PC-9 (cell line): ENCODE measurements around the gene CST9. TPM values are rescaled to one million over a fixed set of nuclear protein-coding genes. Genes with fewer than 3 reads are reported as not detected.

Experiments
- BruUV-seq: library from RNA; stranded (reverse); fragments of 400-500 nt; replicated peaks from 2 replicates; lab custom pipeline; 2021; lab: Mats Ljungman, UMichigan
- CTCF ChIA-PET: fragments of 300-600 bp; sonication (Branson Sonifier 250); formaldehyde crosslinking; loops from one replicate; lab custom pipeline; 2022; ENCODE audit warnings: antibody characterized with exemption; lab: Charles Lee
- POLR2A ChIA-PET: fragments of 300-600 bp; sonication (Branson Sonifier 250); formaldehyde crosslinking; loops from one replicate; lab custom pipeline; 2022; ENCODE audit warnings: antibody characterized with exemption; ENCODE audit not compliant: unreplicated experiment; lab: Charles Lee
- DNase-seq, 2 experiments: peaks; one replicate each; pipeline versions ENCODE4 v3.0.0 to v3.0.0-alpha.2; 2015 to 2022; ENCODE audit warnings: mixed read lengths in 1 of 2
- H2AFZ ChIP-seq: fragments of 200-600 bp; sonication (generic); 2 replicates; pipeline ENCODE4 v1.8.1; 2017; ENCODE audit warnings: antibody characterized with exemption
- H3F3A ChIP-seq: fragments of 200-600 bp; sonication (generic); 2 replicates; pipeline ENCODE4 v1.8.1; 2017; ENCODE audit warnings: antibody characterized with exemption, mild to moderate bottlenecking, low read depth; ENCODE audit not compliant: insufficient read depth
- H3K27ac ChIP-seq: fragments of 200-600 bp; sonication (generic); 2 replicates; pipeline ENCODE4 v1.6.1; 2016; ENCODE audit warnings: mixed run types
- H3K27me3 ChIP-seq: fragments of 200-600 bp; sonication (generic); 2 replicates; pipeline ENCODE4 v1.6.1; 2016; ENCODE audit warnings: low read depth, mixed run types; ENCODE audit not compliant: insufficient read depth
- H3K36me3 ChIP-seq: fragments of 200-600 bp; sonication (generic); 2 replicates; pipeline ENCODE4 v1.6.1; 2016; ENCODE audit warnings: low read depth, mixed run types
- H3K4me1 ChIP-seq: fragments of 200-600 bp; sonication (generic); replicated peaks from 2 replicates; pipeline ENCODE4 v1.6.1; 2016; ENCODE audit warnings: mixed run types; ENCODE audit not compliant: insufficient read depth
- H3K4me2 ChIP-seq: fragments of 200-600 bp; sonication (generic); 2 replicates; pipeline ENCODE4 v1.6.1; 2017; ENCODE audit warnings: mixed run types
- H3K4me3 ChIP-seq: fragments of 200-600 bp; sonication (generic); 2 replicates; pipeline ENCODE4 v1.6.1; 2016; ENCODE audit warnings: mixed run types
- H3K79me2 ChIP-seq: fragments of 200-600 bp; sonication (generic); 2 replicates; pipeline ENCODE4 v1.6.1; 2017; ENCODE audit warnings: low read depth, mixed run types
- H3K9me2 ChIP-seq: fragments of 200-600 bp; sonication (generic); 2 replicates; pipeline ENCODE4 v1.8.1; 2017; ENCODE audit warnings: mild to moderate bottlenecking; ENCODE audit not compliant: insufficient read depth
- H3K9me3 ChIP-seq: fragments of 200-600 bp; sonication (generic); 2 replicates; pipeline ENCODE4 v1.8.1; 2016; ENCODE audit warnings: low read depth; ENCODE audit not compliant: insufficient read depth
- H4K20me1 ChIP-seq: fragments of 200-600 bp; sonication (generic); 2 replicates; pipeline ENCODE4 v1.8.1; 2017; ENCODE audit not compliant: insufficient read depth
- EZH2 ChIP-seq: fragments of 200-600 bp; sonication (generic); IDR thresholded peaks from 2 replicates; pipeline ENCODE4 v1.8.0; 2017; ENCODE audit warnings: antibody characterized with exemption, low read depth
- intact Hi-C: fragments of 100-400 bp; cut with micrococcal nuclease; formaldehyde crosslinking; loops from one replicate; pipeline ENCODE4 v1.10.0; 2022; ENCODE audit not compliant: unreplicated experiment
- total RNA-seq: library from RNA; stranded (reverse); gene quantifications from 2 replicates; pipeline ENCODE4 v1.2.3, GENCODE V29; 2021
- TF ChIP-seq, protein P1 (sequence below): fragments of 200-600 bp; sonication (generic); conservative IDR thresholded peaks from 2 replicates; pipeline ENCODE4 v1.6.1; 2017; ENCODE audit warnings: mixed run types, antibody characterized with exemption, mild to moderate bottlenecking, moderate library complexity

Gene CST9
- total RNA-seq, 1 experiment from 2014 or later: not detected

DNA sequence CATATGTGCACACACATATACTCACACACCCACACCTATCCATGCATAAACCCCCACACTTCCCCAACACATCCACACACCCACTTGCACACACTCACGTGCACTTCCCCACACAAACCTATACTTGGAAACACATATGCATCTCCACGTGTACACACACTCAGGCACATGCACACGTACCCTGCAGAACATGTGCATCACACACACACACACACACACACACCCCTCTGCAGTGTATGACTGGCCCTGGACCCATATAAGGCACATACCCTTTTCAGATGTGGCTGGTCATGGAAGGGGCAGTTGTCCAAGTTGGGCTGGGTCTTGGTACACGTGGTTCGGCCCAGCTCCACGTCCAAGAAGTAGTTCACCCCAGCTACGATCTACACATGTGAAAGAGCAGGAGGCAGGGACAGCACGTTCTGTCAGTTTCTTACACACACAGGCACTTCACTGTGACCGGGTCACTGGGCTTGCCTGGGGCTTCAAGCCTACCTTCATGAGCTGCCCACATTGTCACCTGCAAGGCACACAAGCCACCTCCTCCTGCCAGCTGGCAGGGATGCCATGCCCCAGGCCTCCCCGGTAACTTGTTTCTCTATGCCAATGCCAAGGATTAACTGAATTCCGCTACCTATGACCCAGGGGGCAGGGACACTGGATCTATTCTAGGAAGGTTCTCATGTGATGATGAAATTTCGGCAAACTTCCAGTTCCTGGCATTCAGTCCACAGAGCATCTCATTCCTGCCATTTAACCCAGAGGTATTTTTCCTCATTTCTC lies 29.5 kb upstream of the CST9 start:
- H3K79me2 ChIP-seq: peaks cover 29% of the 10 kb centered on the region
- no peaks in the 10 kb centered on the region for H4K20me1 ChIP-seq
- intact Hi-C loops: no loop called here
- H3K4me2 ChIP-seq: peak overlapping the region; percentile 94
- POLR2A ChIA-PET: no interaction called here
- CTCF ChIA-PET: no interaction called here
- no peak overlapping the region for H2AFZ ChIP-seq
- TF ChIP-seq, protein P1, sequence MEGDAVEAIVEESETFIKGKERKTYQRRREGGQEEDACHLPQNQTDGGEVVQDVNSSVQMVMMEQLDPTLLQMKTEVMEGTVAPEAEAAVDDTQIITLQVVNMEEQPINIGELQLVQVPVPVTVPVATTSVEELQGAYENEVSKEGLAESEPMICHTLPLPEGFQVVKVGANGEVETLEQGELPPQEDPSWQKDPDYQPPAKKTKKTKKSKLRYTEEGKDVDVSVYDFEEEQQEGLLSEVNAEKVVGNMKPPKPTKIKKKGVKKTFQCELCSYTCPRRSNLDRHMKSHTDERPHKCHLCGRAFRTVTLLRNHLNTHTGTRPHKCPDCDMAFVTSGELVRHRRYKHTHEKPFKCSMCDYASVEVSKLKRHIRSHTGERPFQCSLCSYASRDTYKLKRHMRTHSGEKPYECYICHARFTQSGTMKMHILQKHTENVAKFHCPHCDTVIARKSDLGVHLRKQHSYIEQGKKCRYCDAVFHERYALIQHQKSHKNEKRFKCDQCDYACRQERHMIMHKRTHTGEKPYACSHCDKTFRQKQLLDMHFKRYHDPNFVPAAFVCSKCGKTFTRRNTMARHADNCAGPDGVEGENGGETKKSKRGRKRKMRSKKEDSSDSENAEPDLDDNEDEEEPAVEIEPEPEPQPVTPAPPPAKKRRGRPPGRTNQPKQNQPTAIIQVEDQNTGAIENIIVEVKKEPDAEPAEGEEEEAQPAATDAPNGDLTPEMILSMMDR: no peak
- no peak for TF ChIP-seq EZH2
- H3K9me3 ChIP-seq: no peaks in the 10 kb centered on the region
- peaks cover 8% of the 10 kb centered on the region for H3F3A ChIP-seq
- no peak overlapping the region for H3K4me3 ChIP-seq
- H3K27ac ChIP-seq: no peak overlapping the region
- peaks cover 5% of the 10 kb centered on the region; the same call in 1 of the 2 replicates for H3K36me3 ChIP-seq
- H3K9me2 ChIP-seq: no peaks in the 10 kb centered on the region
- peaks cover 37% of the 10 kb centered on the region for H3K4me1 ChIP-seq
- no TSS peak for BruUV-seq
- no peaks in the 10 kb centered on the region for H3K27me3 ChIP-seq
- peak in 1 of 2 experiments; percentile 85 for DNase-seq

- intact Hi-C loops: no loop called here
- POLR2A ChIA-PET: no interaction called here
- H3K4me2 ChIP-seq: peak overlapping the region; percentile 94; the same call in 1 of the 2 replicates
These were observed 28.5 kb upstream of the CST9 start for GRCh38 chr20:23634044-23634801.

More at GRCh38 chr20:23634044-23634801, 28.5 kb upstream of the CST9 start:
- Histone ChIP-seq H4K20me1 (no peaks in the 10 kb centered on the region), H3K36me3 (peaks cover 5% of the 10 kb centered on the region; the same call in 1 of the 2 replicates), H2AFZ (no peak overlapping the region), H3F3A (peaks cover 16% of the 10 kb centered on the region), H3K9me3 (no peaks in the 10 kb centered on the region), H3K27ac (no peak overlapping the region), H3K79me2 (peaks cover 29% of the 10 kb centered on the region), H3K9me2 (no peaks in the 10 kb centered on the region), H3K27me3 (no peaks in the 10 kb centered on the region), H3K4me1 (peaks cover 37% of the 10 kb centered on the region), H3K4me3 (no peak overlapping the region)
- TF ChIP-seq, protein P1: no peak
- TF ChIP-seq EZH2: no peak
- no peak for DNase-seq
- CTCF ChIA-PET: no interaction called here
- BruUV-seq: no TSS peak
